ENCODE data around the gene RASSF7. TPM values are rescaled to one million over a fixed set of nuclear protein-coding genes. Genes with fewer than 3 reads are reported as not detected.
A peak's percentile ranks its signal among the peaks of the same experiment; 100 is the strongest.

RASSF7 gene
- total RNA-seq, 2 experiments from 2014 or later = 15.1 to 18.0 TPM

DNA sequence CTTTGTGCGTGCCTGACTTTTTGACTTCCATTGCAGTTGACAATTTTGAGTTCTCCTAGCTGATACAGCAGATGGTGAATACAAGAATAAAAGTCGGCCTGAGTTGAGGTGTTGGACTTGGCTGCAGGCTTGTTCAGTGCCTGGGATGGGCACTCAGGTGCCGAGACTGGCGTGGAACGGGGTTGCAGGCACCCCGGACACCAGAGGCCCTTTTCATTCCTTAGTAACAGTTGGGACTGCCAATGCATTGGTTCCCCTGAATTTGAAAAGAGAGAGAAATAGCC, 16.8 kb downstream of the RASSF7 start:
- no peak overlapping the region for H3K27ac ChIP-seq (ENCODE audit: low read depth, low read length, poor library complexity, severe bottlenecking)
- H3K9me2 ChIP-seq (ENCODE audit: insufficient read depth, low read length) = no peaks in the 10 kb centered on the region
- no peak overlapping the region for H2AFZ ChIP-seq (ENCODE audit: low read length)
- H3K79me2 ChIP-seq (ENCODE audit: insufficient read depth, low read depth, low read length) = peaks cover 56% of the 10 kb centered on the region
- CTCF ChIA-PET (ENCODE audit: unreplicated experiment) = no interaction called here
- intact Hi-C loops (cut with micrococcal nuclease; ENCODE audit: unreplicated experiment) = loop anchor here (5.0 kb wide), 2 partner anchors 40 to 230 kb away; partner anchors contain the start of genes IRF7, PIDD1 and RPLP2
- peaks cover 31% of the 10 kb centered on the region for H3K36me3 ChIP-seq (ENCODE audit: insufficient read depth, low read length)
- H3K4me2 ChIP-seq (ENCODE audit: low read length) = peak overlapping the region; percentile 95
- DNase-seq (ENCODE audit: low spot score) = no peak
- BruUV-seq (replicated peaks) = no TSS peak
- H3K4me1 ChIP-seq (ENCODE audit: insufficient read depth, low read length, poor library complexity, severe bottlenecking) = peaks cover 38% of the 10 kb centered on the region
- POLR2A ChIA-PET = no interaction called here
- H3K9me3 ChIP-seq (ENCODE audit: low read length) = no peaks in the 10 kb centered on the region
- TF ChIP-seq, protein P1, sequence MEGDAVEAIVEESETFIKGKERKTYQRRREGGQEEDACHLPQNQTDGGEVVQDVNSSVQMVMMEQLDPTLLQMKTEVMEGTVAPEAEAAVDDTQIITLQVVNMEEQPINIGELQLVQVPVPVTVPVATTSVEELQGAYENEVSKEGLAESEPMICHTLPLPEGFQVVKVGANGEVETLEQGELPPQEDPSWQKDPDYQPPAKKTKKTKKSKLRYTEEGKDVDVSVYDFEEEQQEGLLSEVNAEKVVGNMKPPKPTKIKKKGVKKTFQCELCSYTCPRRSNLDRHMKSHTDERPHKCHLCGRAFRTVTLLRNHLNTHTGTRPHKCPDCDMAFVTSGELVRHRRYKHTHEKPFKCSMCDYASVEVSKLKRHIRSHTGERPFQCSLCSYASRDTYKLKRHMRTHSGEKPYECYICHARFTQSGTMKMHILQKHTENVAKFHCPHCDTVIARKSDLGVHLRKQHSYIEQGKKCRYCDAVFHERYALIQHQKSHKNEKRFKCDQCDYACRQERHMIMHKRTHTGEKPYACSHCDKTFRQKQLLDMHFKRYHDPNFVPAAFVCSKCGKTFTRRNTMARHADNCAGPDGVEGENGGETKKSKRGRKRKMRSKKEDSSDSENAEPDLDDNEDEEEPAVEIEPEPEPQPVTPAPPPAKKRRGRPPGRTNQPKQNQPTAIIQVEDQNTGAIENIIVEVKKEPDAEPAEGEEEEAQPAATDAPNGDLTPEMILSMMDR (conservative IDR thresholded peaks at IDR 0.05; ENCODE audit: low read length) = no peak
- no peak for TF ChIP-seq EZH2phosphoT487 (IDR thresholded peaks at IDR 0.05; ENCODE audit: borderline replicate concordance, low read depth, low read length)
- H3K4me3 ChIP-seq (ENCODE audit: low read depth, low read length, poor library complexity, severe bottlenecking) = peak overlapping the region; percentile 100
- H4K20me1 ChIP-seq (ENCODE audit: insufficient read depth, low read length) = peaks cover 29% of the 10 kb centered on the region

DNA sequence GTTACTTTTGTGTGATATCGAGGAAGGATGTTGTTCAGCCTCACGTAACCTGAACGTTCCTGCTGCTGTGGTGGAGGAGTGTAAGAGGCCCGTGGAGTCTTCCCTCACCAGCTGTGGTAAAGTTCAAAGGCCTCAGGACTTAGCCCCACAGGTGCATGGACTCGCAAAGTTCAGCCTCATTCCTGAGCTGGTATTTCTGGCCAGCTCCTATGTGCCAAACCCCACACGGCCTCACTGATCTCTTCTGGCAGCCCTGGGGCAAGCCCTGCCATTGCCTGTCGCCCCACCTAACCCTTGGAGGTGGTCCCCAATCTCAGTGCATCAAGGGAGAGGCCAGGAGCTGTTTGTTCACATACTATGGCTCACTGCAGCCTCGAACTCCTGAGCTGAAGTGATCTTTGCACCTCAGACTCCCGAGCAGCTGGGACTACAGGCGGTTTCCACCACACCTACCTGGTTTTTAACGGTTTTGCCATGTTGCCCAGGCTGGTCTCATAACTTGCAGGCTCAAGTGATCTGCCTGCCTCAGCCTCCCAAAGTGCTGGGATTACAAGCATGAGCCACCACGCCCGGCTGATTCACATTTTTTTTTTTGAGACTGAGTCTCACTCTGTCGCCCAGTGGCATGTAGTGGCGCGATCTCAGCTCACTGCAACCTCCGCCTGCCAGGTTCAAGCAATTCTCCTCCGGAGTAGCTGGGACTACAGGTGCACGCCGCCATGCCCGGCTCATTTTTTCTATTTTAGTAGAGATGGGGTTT, 17.7 kb downstream of the RASSF7 start:
- Histone ChIP-seq H3K79me2 (ENCODE audit: insufficient read depth, low read depth, low read length) (peaks cover 56% of the 10 kb centered on the region), H2AFZ (ENCODE audit: low read length) (no peak overlapping the region), H4K20me1 (ENCODE audit: insufficient read depth, low read length) (peaks cover 29% of the 10 kb centered on the region), H3K4me2 (ENCODE audit: low read length) (peak overlapping the region; percentile 95), H3K4me3 (ENCODE audit: low read depth, low read length, poor library complexity, severe bottlenecking) (peak overlapping the region; percentile 100), H3K36me3 (ENCODE audit: insufficient read depth, low read length) (peaks cover 40% of the 10 kb centered on the region), H3K27ac (ENCODE audit: low read depth, low read length, poor library complexity, severe bottlenecking) (peak overlapping the region; percentile 4), H3K4me1 (ENCODE audit: insufficient read depth, low read length, poor library complexity, severe bottlenecking) (peaks cover 38% of the 10 kb centered on the region), H3K9me2 (ENCODE audit: insufficient read depth, low read length) (no peaks in the 10 kb centered on the region), H3K9me3 (ENCODE audit: low read length) (no peaks in the 10 kb centered on the region)
- POLR2A ChIA-PET = no interaction called here
- CTCF ChIA-PET (ENCODE audit: unreplicated experiment) = interaction anchor here (0.6 kb wide), 1 partner anchor 30 kb away, joined by 3 read pairs; no protein-coding TSS in a partner anchor
- no peak for TF ChIP-seq EZH2phosphoT487 (IDR thresholded peaks at IDR 0.05; ENCODE audit: borderline replicate concordance, low read depth, low read length)
- TF ChIP-seq, protein P1 (conservative IDR thresholded peaks at IDR 0.05; ENCODE audit: low read length) = no peak
- intact Hi-C loops (cut with micrococcal nuclease; ENCODE audit: unreplicated experiment) = loop anchor here (1.0 to 5.0 kb wide), 3 partner anchors 17 to 229 kb away; partner anchors contain the start of genes IRF7, PIDD1 and RPLP2
- DNase-seq (ENCODE audit: low spot score) = peak; percentile 34
- no TSS peak for BruUV-seq (replicated peaks)

All from OCI-LY7 (cell line).